Endothelial cell of umbilical vein (primary cell): ENCODE measurements around the gene XXYLT1. TPM values are rescaled to one million over a fixed set of nuclear protein-coding genes. Genes with fewer than 3 reads are reported as not detected.

Source experiments
- BruUV-seq: library from RNA; stranded (reverse); fragments of 400-500 nt; replicated peaks from 2 replicates; lab custom pipeline; 2021; lab: Mats Ljungman, UMichigan
- CTCF ChIA-PET: fragments of 300-600, 350-600 bp; sonication (Branson Sonifier 250); formaldehyde crosslinking; loops from one replicate; lab custom pipeline; 2021; ENCODE audit warnings: antibody characterized with exemption, inconsistent platforms; lab: Charles Lee
- POLR2A ChIA-PET: fragments of 300-600, 350-600 bp; sonication (Branson Sonifier 250); formaldehyde crosslinking; loops from one replicate; lab custom pipeline; 2021; ENCODE audit warnings: antibody characterized with exemption, inconsistent platforms; lab: Charles Lee
- DNase-seq: peaks from one replicate; pipeline ENCODE4 v3.0.0-alpha.2; 2011; ENCODE audit warnings: low read depth, low spot score
- FAIRE-seq: peaks from 2 replicates; lab custom pipeline; 2011; peaks lifted over from hg19 to GRCh38; lab: Jason Lieb, UNC
- H2AFZ ChIP-seq: 2 replicates; pipeline ENCODE4 v1.6.0; 2012; ENCODE audit warnings: low read depth, low read length, control low read depth, inconsistent platforms
- H3K27ac ChIP-seq: 2 replicates; pipeline ENCODE4 v1.5.1; 2011; ENCODE audit warnings: low read depth, mild to moderate bottlenecking, control low read depth, low read length, moderate library complexity; ENCODE audit not compliant: insufficient read depth
- H3K27me3 ChIP-seq, 2 experiments: 2 replicates each; pipeline versions ENCODE4 v1.6.0 to v1.6.1; 2011; ENCODE audit warnings: low read length in 2 of 2, mixed read lengths in 1 of 2; ENCODE audit not compliant: control insufficient read depth in 2 of 2, insufficient read depth in 2 of 2
- H3K36me3 ChIP-seq, 2 experiments: 2 replicates in 1 of 2; 3 replicates in 1 of 2; pipeline ENCODE4 v1.5.1; 2011; ENCODE audit warnings: low read length in 2 of 2, mild to moderate bottlenecking in 1 of 2, moderate library complexity in 1 of 2; ENCODE audit not compliant: control insufficient read depth in 2 of 2, insufficient read depth in 2 of 2; ENCODE audit errors: extremely low read depth in 1 of 2
- H3K4me1 ChIP-seq: 3 replicates; pipeline ENCODE4 v1.5.1; 2011; ENCODE audit warnings: mild to moderate bottlenecking, low read length; ENCODE audit not compliant: control insufficient read depth, insufficient read depth; ENCODE audit errors: extremely low read depth
- H3K4me2 ChIP-seq: 2 replicates; pipeline ENCODE4 v1.6.1; 2011; ENCODE audit warnings: low read length, control low read depth, mixed read lengths; ENCODE audit not compliant: insufficient read depth
- H3K4me3 ChIP-seq, 3 experiments: fragments of 200-600 bp in 1 of 3; sonication (generic), shearing (Covaris generic) in 1 of 3; replicated peaks in 1 of 3; 2 replicates each; pipeline ENCODE4 v1.5.1; 2011 to 2016; ENCODE audit warnings: control low read depth in 3 of 3, low read length in 3 of 3, mild to moderate bottlenecking in 2 of 3, inconsistent platforms in 1 of 3, low read depth in 1 of 3, moderate library complexity in 1 of 3; ENCODE audit not compliant: insufficient read depth in 1 of 3
- H3K79me2 ChIP-seq: 2 replicates; pipeline ENCODE4 v1.6.0; 2012; ENCODE audit warnings: low read length, inconsistent platforms; ENCODE audit not compliant: control insufficient read depth, insufficient read depth
- H3K9ac ChIP-seq: replicated peaks from 2 replicates; pipeline ENCODE3; 2011; ENCODE audit warnings: low read length, control low read depth; ENCODE audit not compliant: insufficient read depth; ENCODE audit errors: extremely low read depth
- H3K9me1 ChIP-seq: replicated peaks from 3 replicates; pipeline ENCODE4 v1.6.0; 2011; ENCODE audit warnings: mild to moderate bottlenecking, low read length; ENCODE audit not compliant: control insufficient read depth, insufficient read depth; ENCODE audit errors: extremely low read depth
- H3K9me3 ChIP-seq: replicated peaks from 2 replicates; pipeline ENCODE4 v1.5.1; 2012; ENCODE audit warnings: low read length, inconsistent platforms; ENCODE audit not compliant: control insufficient read depth, insufficient read depth
- H4K20me1 ChIP-seq: replicated peaks from 2 replicates; pipeline ENCODE3; 2011; ENCODE audit warnings: mild to moderate bottlenecking, low read length; ENCODE audit not compliant: control insufficient read depth, insufficient read depth; ENCODE audit errors: extremely low read depth
- CTCF ChIP-seq, 2 donors: IDR thresholded peaks; 1 replicate in 1 of 2; 2 replicates in 1 of 2; pipeline ENCODE4 v1.5.1; 2011; ENCODE audit warnings: low read length in 2 of 2, mild to moderate bottlenecking in 2 of 2, moderate library complexity in 2 of 2, control low read depth in 1 of 2, inconsistent platforms in 1 of 2, low read depth in 1 of 2; ENCODE audit not compliant: insufficient read depth in 1 of 2; ENCODE audit errors: extremely low read depth in 1 of 2
- EZH2 ChIP-seq: IDR thresholded peaks from 2 replicates; pipeline ENCODE4 v1.6.1; 2012; ENCODE audit warnings: borderline replicate concordance, low read depth, mild to moderate bottlenecking, moderate library complexity, low read length, inconsistent platforms; ENCODE audit not compliant: severe bottlenecking
- FOS ChIP-seq: IDR thresholded peaks from 2 replicates; pipeline ENCODE4 v1.6.1; 2011; ENCODE audit warnings: mild to moderate bottlenecking, low read length, moderate library complexity, borderline replicate concordance; ENCODE audit not compliant: insufficient read depth
- GATA2 ChIP-seq: IDR thresholded peaks from 2 replicates; pipeline ENCODE4 v1.7.0; 2011; ENCODE audit warnings: low read depth, mild to moderate bottlenecking, moderate library complexity, mixed read lengths, low read length; ENCODE audit not compliant: insufficient read length, insufficient read depth
- JUN ChIP-seq: IDR thresholded peaks from 2 replicates; pipeline ENCODE4 v1.6.1; 2011; ENCODE audit warnings: borderline replicate concordance, low read depth; ENCODE audit not compliant: insufficient read length, insufficient read depth
- MAX ChIP-seq: IDR thresholded peaks from 2 replicates; pipeline ENCODE4 v1.6.1; 2011; ENCODE audit not compliant: insufficient read depth, insufficient read length
- MYC ChIP-seq: IDR thresholded peaks from one replicate; pipeline ENCODE4 v1.6.1; 2011; ENCODE audit warnings: mild to moderate bottlenecking, low read depth, low read length
- POLR2A ChIP-seq: IDR thresholded peaks from 2 replicates; pipeline ENCODE4 v1.6.1; 2012; ENCODE audit warnings: low read depth, mild to moderate bottlenecking, control low read depth, low read length
- POLR2AphosphoS5 ChIP-seq: IDR thresholded peaks from 2 replicates; pipeline ENCODE4 v1.6.1; 2012; ENCODE audit warnings: low read depth, mild to moderate bottlenecking, control low read depth, low read length, moderate library complexity; ENCODE audit not compliant: insufficient read depth
- dilution Hi-C: fragments of 300-500 bp; cut with MboI; formaldehyde crosslinking; loops from one replicate; pipeline ENCODE4 v1.15.0; 2019; ENCODE audit warnings: low sequenced_read_pairs; ENCODE audit not compliant: extremely low pct_ligation_motif_present
- intact Hi-C: fragments of 100-400 bp; cut with micrococcal nuclease; formaldehyde crosslinking; loops from one replicate; pipeline ENCODE4 v1.10.0; 2022
- polyA plus RNA-seq, 4 experiments: library from polyadenylated mRNA; depleted of rRNA in 3 of 4; stranded (reverse) in 3 of 4; unstranded in 1 of 4; fragments of >200 nt; gene quantifications; 2 replicates each; pipeline versions ENCODE4 v1.2.1 to v1.2.3, GENCODE V29; 2011 to 2012; ENCODE audit warnings: missing spikeins in 1 of 4
- total RNA-seq: library from RNA; stranded (reverse); gene quantifications from 2 replicates; pipeline ENCODE4 v1.2.3, GENCODE V29; 2021

Gene XXYLT1
- total and polyA plus RNA-seq, 2 donors (not counting 3 experiments of a cell fraction or from before 2014, with no cell fraction given) = 54.4 to 78.1 TPM

GRCh38 chr3:195184716-195185421, 86.1 kb downstream of the XXYLT1 start:
- intact Hi-C loops = no loop called here
- ChIA-PET POLR2A (interaction anchor here (0.7 kb wide), 2 partner anchors 356 to 1322 kb away, joined by 3 to 12 read pairs; no protein-coding TSS in a partner anchor), CTCF (interaction anchor here (1.0 to 1.6 kb wide), 2 partner anchors 38 to 502 kb away, joined by 3 to 6 read pairs; no protein-coding TSS in a partner anchor)
- dilution Hi-C loops = no loop called here
- no peaks in the 10 kb centered on the region for H3K9me3 ChIP-seq
- H3K27me3 ChIP-seq = no peaks in the 10 kb centered on the region
- H3K4me1 ChIP-seq = peaks cover 61% of the 10 kb centered on the region
- H3K36me3 ChIP-seq = no peaks in the 10 kb centered on the region
- no TSS peak for BruUV-seq
- peaks cover 17% of the 10 kb centered on the region for H3K79me2 ChIP-seq
- H3K4me3 ChIP-seq = no peak overlapping the region
- TF ChIP-seq POLR2A = no peak
- TF ChIP-seq MAX = no peak
- no peak for TF ChIP-seq JUN
- TF ChIP-seq GATA2 = no peak
- TF ChIP-seq POLR2AphosphoS5 = no peak
- TF ChIP-seq FOS = no peak
- TF ChIP-seq CTCF (IDR thresholded peaks at IDR 0.05; ENCODE audit: extremely low read depth in 1 of 2, insufficient read depth in 1 of 2, low read depth in 1 of 2, low read length in 2 of 2) = no peak
- TF ChIP-seq EZH2 = no peak
- TF ChIP-seq MYC = no peak
- H4K20me1 ChIP-seq = no peaks in the 10 kb centered on the region
- no peak for FAIRE-seq
- H3K4me2 ChIP-seq = no peak overlapping the region
- DNase-seq = no peak
- no peak overlapping the region for H3K27ac ChIP-seq
- H3K9me1 ChIP-seq = no peaks in the 10 kb centered on the region
- H2AFZ ChIP-seq = no peak overlapping the region
- H3K9ac ChIP-seq = no peak overlapping the region
